ENCODE data around the gene PGBD1. TPM values are rescaled to one million over a fixed set of nuclear protein-coding genes. Genes with fewer than 3 reads are reported as not detected.
A peak's percentile ranks its signal among the peaks of the same experiment; 100 is the strongest.

The PGBD1 gene
- total and polyA plus RNA-seq, 2 of the 13 experiments (the other 11 are each of a cell fraction or from before 2014, with no cell fraction given), result 3.6 to 6.9 TPM

DNA sequence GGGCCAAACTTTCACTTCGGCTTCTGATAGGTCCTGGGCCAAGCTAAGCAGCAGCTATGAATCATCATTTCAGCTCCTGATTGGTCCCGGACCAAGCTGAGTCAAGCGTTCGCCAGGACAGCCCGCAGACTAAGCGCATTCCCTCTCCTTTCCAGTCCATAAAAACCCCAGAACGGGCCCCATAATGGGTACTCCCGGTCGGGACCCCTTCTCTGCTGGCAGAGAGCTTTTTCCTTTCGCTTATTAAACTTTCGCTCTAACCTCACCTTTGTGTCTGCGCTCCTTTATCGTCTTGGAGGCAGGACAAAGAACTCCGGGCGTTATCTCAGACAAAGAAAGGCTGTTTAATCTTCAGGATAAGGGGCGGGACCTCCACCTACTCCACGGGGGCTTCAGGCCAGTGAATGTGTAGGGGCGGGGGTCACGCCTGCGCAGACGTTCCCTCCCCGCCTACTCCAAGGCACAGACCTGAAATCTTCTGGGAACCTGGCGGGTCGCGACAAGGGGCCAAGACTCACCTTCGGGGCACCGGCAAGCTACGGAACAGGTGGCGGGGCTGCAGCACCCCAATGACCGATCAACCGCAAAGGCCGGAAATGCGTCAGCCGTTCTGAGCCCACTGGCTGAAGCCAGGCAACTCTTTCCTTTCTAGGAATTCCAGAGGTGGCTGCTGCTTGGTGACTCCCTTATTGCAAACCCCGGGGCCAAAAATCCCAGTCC, 54.4 kb downstream of the PGBD1 start, which contains the start of gene ZSCAN31 (continued):
- TF ChIP-seq DMTF1 (CRISPR knock-in tag; IDR thresholded peaks at IDR 0.05) (peak; percentile 49; the same call in 1 of the 2 replicates), PCBP1 (IDR thresholded peaks at IDR 0.05; ENCODE audit: borderline replicate concordance, low read depth, low read length) (0 out of 2 replicates have a peak, but pooled peaks have one; percentile 73), ZNF572 (CRISPR knock-in tag; IDR thresholded peaks at IDR 0.05) (no peak), SIN3A (IDR thresholded peaks at IDR 0.05; ENCODE audit: borderline replicate concordance, low read depth, low read length) (peak; percentile 18; the same call in 1 of the 2 replicates), ERF (CRISPR knock-in tag; IDR thresholded peaks at IDR 0.05) (peak; percentile 70), ZFX (CRISPR knock-in tag; IDR thresholded peaks at IDR 0.05; ENCODE audit: low read depth) (peak; percentile 75), SRY (CRISPR knock-in tag; IDR thresholded peaks at IDR 0.05) (peak; percentile 66; the same call in 1 of the 2 replicates), ZMYM3 (CRISPR knock-in tag; IDR thresholded peaks at IDR 0.05) (peak; percentile 58; the same call in 1 of the 2 replicates), GATAD1 (CRISPR knock-in tag; IDR thresholded peaks at IDR 0.05) (peak; percentile 81), ZNF180 (CRISPR knock-in tag; IDR thresholded peaks at IDR 0.05; ENCODE audit: borderline replicate concordance, low read depth) (0 out of 2 replicates have a peak, but pooled peaks have one; percentile 22), HOXA5 (CRISPR knock-in tag; IDR thresholded peaks at IDR 0.05) (peak; percentile 87), MBNL3 (CRISPR knock-in tag; conservative IDR thresholded peaks at IDR 0.05) (no peak), ZNF530 (CRISPR knock-in tag; IDR thresholded peaks at IDR 0.05; ENCODE audit: low read depth) (no peak), STAG1 (CRISPR knock-in tag; IDR thresholded peaks at IDR 0.05) (peak; percentile 24; the same call in 1 of the 2 replicates), FOXK2 (IDR thresholded peaks at IDR 0.05) (no peak), ZNF879 (CRISPR knock-in tag; IDR thresholded peaks at IDR 0.05) (no peak; the same call in 1 of the 2 replicates), ZNF274 (CRISPR knock-in tag; IDR thresholded peaks at IDR 0.05) (no peak), MLX (CRISPR knock-in tag; IDR thresholded peaks at IDR 0.05) (peak; percentile 11; the same call in 1 of the 2 replicates), ZNF777 (CRISPR knock-in tag; IDR thresholded peaks at IDR 0.05) (no peak), SMAD1 (CRISPR knock-in tag; IDR thresholded peaks at IDR 0.05; ENCODE audit: borderline replicate concordance, low read depth) (no peak), SALL1 (CRISPR knock-in tag; IDR thresholded peaks at IDR 0.05) (peak; percentile 87), ZNF724P (CRISPR knock-in tag; IDR thresholded peaks at IDR 0.05; ENCODE audit: borderline replicate concordance) (peak; percentile 28; the same call in 1 of the 2 replicates), PAF1 (CRISPR knock-in tag; IDR thresholded peaks at IDR 0.05) (no peak), DMAP1 (CRISPR knock-in tag; IDR thresholded peaks at IDR 0.05) (peak; percentile 91; the same call in 1 of the 2 replicates)
- TF ChIP-seq, protein P1, sequence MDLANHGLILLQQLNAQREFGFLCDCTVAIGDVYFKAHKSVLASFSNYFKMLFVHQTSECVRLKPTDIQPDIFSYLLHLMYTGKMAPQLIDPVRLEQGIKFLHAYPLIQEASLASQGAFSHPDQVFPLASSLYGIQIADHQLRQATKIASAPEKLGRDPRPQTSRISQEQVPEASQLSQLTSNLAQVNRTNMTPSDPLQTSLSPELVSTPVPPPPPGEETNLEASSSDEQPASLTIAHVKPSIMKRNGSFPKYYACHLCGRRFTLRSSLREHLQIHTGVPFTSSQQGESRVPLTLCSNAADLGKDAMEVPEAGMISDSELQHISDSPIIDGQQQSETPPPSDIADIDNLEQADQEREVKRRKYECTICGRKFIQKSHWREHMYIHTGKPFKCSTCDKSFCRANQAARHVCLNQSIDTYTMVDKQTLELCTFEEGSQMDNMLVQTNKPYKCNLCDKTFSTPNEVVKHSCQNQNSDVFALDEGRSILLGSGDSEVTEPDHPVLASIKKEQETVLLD (CRISPR knock-in tag; IDR thresholded peaks at IDR 0.05; ENCODE audit: low read depth), result no peak
- TF ChIP-seq, protein P2, sequence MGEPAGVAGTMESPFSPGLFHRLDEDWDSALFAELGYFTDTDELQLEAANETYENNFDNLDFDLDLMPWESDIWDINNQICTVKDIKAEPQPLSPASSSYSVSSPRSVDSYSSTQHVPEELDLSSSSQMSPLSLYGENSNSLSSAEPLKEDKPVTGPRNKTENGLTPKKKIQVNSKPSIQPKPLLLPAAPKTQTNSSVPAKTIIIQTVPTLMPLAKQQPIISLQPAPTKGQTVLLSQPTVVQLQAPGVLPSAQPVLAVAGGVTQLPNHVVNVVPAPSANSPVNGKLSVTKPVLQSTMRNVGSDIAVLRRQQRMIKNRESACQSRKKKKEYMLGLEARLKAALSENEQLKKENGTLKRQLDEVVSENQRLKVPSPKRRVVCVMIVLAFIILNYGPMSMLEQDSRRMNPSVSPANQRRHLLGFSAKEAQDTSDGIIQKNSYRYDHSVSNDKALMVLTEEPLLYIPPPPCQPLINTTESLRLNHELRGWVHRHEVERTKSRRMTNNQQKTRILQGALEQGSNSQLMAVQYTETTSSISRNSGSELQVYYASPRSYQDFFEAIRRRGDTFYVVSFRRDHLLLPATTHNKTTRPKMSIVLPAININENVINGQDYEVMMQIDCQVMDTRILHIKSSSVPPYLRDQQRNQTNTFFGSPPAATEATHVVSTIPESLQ (CRISPR knock-in tag; conservative IDR thresholded peaks at IDR 0.05), result peak; percentile 85

All from HepG2 (cell line).